Natural killer cell (primary cell): Measurements from ENCODE around the gene ZDHHC14. TPM values are rescaled to one million over a fixed set of nuclear protein-coding genes. Genes with fewer than 3 reads are reported as not detected.

Experiments
- ATAC-seq, 3 donors: fragments of 150-1000 bp in 2 of 3; fragments of 200-7000 bp in 1 of 3; cut with Tn5 transposase; 1 replicate in 1 of 3; 2 replicates in 2 of 3; pipeline ENCODE4 v1.10.0; 2021; ENCODE audit warnings: mild to moderate bottlenecking in 2 of 3, moderate library complexity in 2 of 3
- DNase-seq, 2 donors: peaks; one replicate each; pipeline versions ENCODE4 v3.0.0 to v3.0.0-alpha.2; 2013 to 2021; ENCODE audit warnings: mixed read lengths in 1 of 2
- H3K27ac ChIP-seq: one replicate; pipeline ENCODE4 v1.5.1; 2013; ENCODE audit warnings: mild to moderate bottlenecking, low read length
- H3K27me3 ChIP-seq: one replicate; pipeline ENCODE4 v1.6.1; 2013; ENCODE audit warnings: low read length; ENCODE audit not compliant: control insufficient read depth, insufficient read depth
- H3K36me3 ChIP-seq: one replicate; pipeline ENCODE4 v1.6.1; 2013; ENCODE audit warnings: low read length; ENCODE audit not compliant: control insufficient read depth, insufficient read depth
- H3K4me1 ChIP-seq: one replicate; pipeline ENCODE4 v1.6.1; 2013; ENCODE audit warnings: low read length; ENCODE audit not compliant: control insufficient read depth, insufficient read depth
- H3K4me3 ChIP-seq: one replicate; pipeline ENCODE4 v1.5.1; 2013; ENCODE audit warnings: low read length
- H3K9me3 ChIP-seq: one replicate; pipeline ENCODE4 v1.6.1; 2013; ENCODE audit warnings: low read length; ENCODE audit not compliant: control insufficient read depth, insufficient read depth
- H3K27ac Mint-ChIP-seq, 2 donors: one replicate each; pipeline ENCODE4 v1.8.0; 2022; ENCODE audit warnings: mild to moderate bottlenecking in 2 of 2, mixed read lengths in 2 of 2, moderate library complexity in 1 of 2
- H3K27me3 Mint-ChIP-seq, 2 donors: one replicate each; pipeline ENCODE4 v1.8.0; 2022; ENCODE audit warnings: low read depth in 2 of 2, mixed read lengths in 2 of 2
- H3K36me3 Mint-ChIP-seq: one replicate; pipeline ENCODE4 v1.8.0; 2022; ENCODE audit warnings: mixed read lengths
- H3K4me1 Mint-ChIP-seq, 2 donors: one replicate each; pipeline ENCODE4 v1.8.0; 2022; ENCODE audit warnings: mixed read lengths in 2 of 2
- H3K4me3 Mint-ChIP-seq: one replicate; pipeline ENCODE4 v1.8.0; 2022; ENCODE audit warnings: mild to moderate bottlenecking, moderate library complexity, mixed read lengths
- H3K9me3 Mint-ChIP-seq, 2 donors: one replicate each; pipeline ENCODE4 v1.8.0; 2022; ENCODE audit warnings: mixed read lengths in 2 of 2
- CTCF ChIP-seq: fragments of 200-600 bp; IDR thresholded peaks from one replicate; pipeline ENCODE4 v1.8.0; 2022; ENCODE audit warnings: antibody characterized with exemption
- WGBS: methylation state at CpG from one replicate; pipeline ENCODE4 v1.1.7; 2013; ENCODE audit warnings: missing lambda C conversion rate; ENCODE audit not compliant: insufficient coverage; 5-methylcytosine and 5-hydroxymethylcytosine counted together
- intact Hi-C: fragments of 100-400 bp; cut with micrococcal nuclease; formaldehyde crosslinking; loops from one replicate; pipeline ENCODE4 v1.14.2; 2022
- total RNA-seq, 4 donors: library from RNA; stranded (reverse); fragments of 120-200 nt in 1 of 4; gene quantifications; one replicate each; pipeline versions ENCODE4 v1.2.3 to v1.2.4, GENCODE V29; 2013 to 2022

Gene ZDHHC14
- total RNA-seq, 3 donors from 2014 or later (not counting 1 experiment from before 2014, with no cell fraction given) = 6.7 to 11.3 (median 10.6) TPM

- no peak overlapping the region for H3K4me3 ChIP-seq
- H3K4me1 ChIP-seq = no peaks in the 10 kb centered on the region
- Mint-ChIP-seq H3K4me3 (no peak overlapping the region), H3K27ac (no peak overlapping the region), H3K4me1 (no peaks in the 10 kb centered on the region), H3K27me3 (no peaks in the 10 kb centered on the region), H3K36me3 (no peaks in the 10 kb centered on the region), H3K9me3 (no peaks in the 10 kb centered on the region)
- intact Hi-C loops = no loop called here
- no peak for DNase-seq
- ATAC-seq = no peak
- no peak overlapping the region for H3K27ac ChIP-seq
- H3K36me3 ChIP-seq = no peaks in the 10 kb centered on the region
- H3K27me3 ChIP-seq = no peaks in the 10 kb centered on the region
- no peak for TF ChIP-seq CTCF
- 92% methylated on average over 8 of the region's 8 CpGs for WGBS
- no peaks in the 10 kb centered on the region for H3K9me3 ChIP-seq
Measured at GRCh38 chr6:157679605-157680580, 298.9 kb downstream of the ZDHHC14 start.

GRCh38 chr6:157681041-157681650, 300.2 kb downstream of the ZDHHC14 start:
- WGBS = 88% methylated on average over 18 of the region's 18 CpGs
- H3K36me3 Mint-ChIP-seq = no peaks in the 10 kb centered on the region
- no peak overlapping the region for H3K27ac Mint-ChIP-seq

GRCh38 chr6:157682856-157683481, 302.0 kb downstream of the ZDHHC14 start:
- H3K4me3 Mint-ChIP-seq = no peak overlapping the region
- no peak overlapping the region for H3K27ac ChIP-seq
- no peaks in the 10 kb centered on the region for H3K36me3 ChIP-seq
- H3K9me3 ChIP-seq = no peaks in the 10 kb centered on the region
- no peaks in the 10 kb centered on the region for H3K4me1 Mint-ChIP-seq
- peaks cover 0 to 3% of the 10 kb centered on the region in 2 donors for H3K27me3 Mint-ChIP-seq
- ATAC-seq (no peak), DNase-seq (no peak)
- H3K4me3 ChIP-seq = no peak overlapping the region
- H3K27me3 ChIP-seq = no peaks in the 10 kb centered on the region
- H3K9me3 Mint-ChIP-seq = no peaks in the 10 kb centered on the region
- 89% methylated on average over 7 of the region's 7 CpGs for WGBS
- H3K4me1 ChIP-seq = no peaks in the 10 kb centered on the region
- TF ChIP-seq CTCF = no peak
- H3K36me3 Mint-ChIP-seq = no peaks in the 10 kb centered on the region
- H3K27ac Mint-ChIP-seq = no peak overlapping the region
- intact Hi-C loops = no loop called here

More at GRCh38 chr6:157681041-157681650, 300.2 kb downstream of the ZDHHC14 start:
- H3K27me3 Mint-ChIP-seq = no peaks in the 10 kb centered on the region
- intact Hi-C loops = no loop called here
- DNase-seq = no peak
- Histone ChIP-seq H3K36me3 (no peaks in the 10 kb centered on the region), H3K27ac (no peak overlapping the region), H3K27me3 (no peaks in the 10 kb centered on the region), H3K4me1 (no peaks in the 10 kb centered on the region), H3K9me3 (no peaks in the 10 kb centered on the region), H3K4me3 (no peak overlapping the region)
- no peak overlapping the region for H3K4me3 Mint-ChIP-seq
- no peaks in the 10 kb centered on the region for H3K9me3 Mint-ChIP-seq
- H3K4me1 Mint-ChIP-seq = no peaks in the 10 kb centered on the region
- no peak for ATAC-seq
- no peak for TF ChIP-seq CTCF
